Upper lobe of left lung (tissue), 6 donors: ENCODE measurements around the gene OGDH. TPM values are rescaled to one million over a fixed set of nuclear protein-coding genes. Genes with fewer than 3 reads are reported as not detected.
A peak's percentile ranks its signal among the peaks of the same experiment; 100 is the strongest.

Experiments used
- ATAC-seq, 2 donors: fragments of 200-7000 bp; cut with Tn5 transposase; one replicate each; pipeline ENCODE4 v1.9.1; 2022; ENCODE audit warnings: mild to moderate bottlenecking in 2 of 2, moderate library complexity in 2 of 2; ENCODE audit not compliant: low FRiP score in 2 of 2
- DNase-seq, 2 donors: peaks; one replicate each; pipeline ENCODE4 v3.0.0-alpha.2; 2019 to 2020
- H3K27ac ChIP-seq, 4 donors: fragments of 200-600 bp; sonication (generic); one replicate each; pipeline ENCODE4 v1.5.1; 2016 to 2019
- H3K27me3 ChIP-seq, 4 donors: fragments of 200-600 bp; sonication (generic); one replicate each; pipeline ENCODE4 v1.5.1; 2017 to 2019
- H3K36me3 ChIP-seq, 4 donors: fragments of 200-600 bp; sonication (generic); one replicate each; pipeline ENCODE4 v1.5.1; 2016 to 2019
- H3K4me1 ChIP-seq, 4 donors: fragments of 200-600 bp; sonication (generic); one replicate each; pipeline ENCODE4 v1.5.1; 2018 to 2019
- H3K4me3 ChIP-seq, 4 donors: fragments of 200-600 bp; sonication (generic); one replicate each; pipeline ENCODE4 v1.5.1; 2017 to 2019; ENCODE audit warnings: mild to moderate bottlenecking in 2 of 4, moderate library complexity in 1 of 4
- H3K9me3 ChIP-seq, 4 donors: fragments of 200-600 bp; sonication (generic); one replicate each; pipeline ENCODE4 v1.5.1; 2018 to 2019
- CTCF ChIP-seq, 6 experiments: fragments of 450-650 bp in 4 of 6; fragments of 200-600 bp in 2 of 6; sonication (generic) in 2 of 6; IDR thresholded peaks; one replicate each; pipeline ENCODE4 v1.5.1; 2016 to 2019; ENCODE audit warnings: antibody characterized with exemption in 6 of 6
- EP300 ChIP-seq, 4 donors: sonication (generic); formaldehyde crosslinking; IDR thresholded peaks; one replicate each; pipeline ENCODE4 v1.5.1; 2017; ENCODE audit warnings: antibody characterized with exemption in 4 of 4, control low read depth in 2 of 4
- POLR2A ChIP-seq, 4 donors: fragments of 450-650 bp; IDR thresholded peaks; one replicate each; pipeline ENCODE4 v1.5.1; 2016 to 2017; ENCODE audit warnings: antibody characterized with exemption in 4 of 4, mild to moderate bottlenecking in 2 of 4
- WGBS, 2 donors: methylation state at CpG; one replicate each; pipeline ENCODE4 v1.1.5; 2017 to 2018; 5-methylcytosine and 5-hydroxymethylcytosine counted together
- total RNA-seq, 6 donors: library from RNA; depleted of rRNA in 4 of 6; stranded (reverse); fragments of >200 nt in 4 of 6; gene quantifications; one replicate each; pipeline versions ENCODE4 v1.1.0 to v1.2.1, GENCODE V29; 2016 to 2021
- donor health status: DM: no; HTN: no; CAD: no; lungs with moderate emphysema.
- donor health status: DM: no; HTN: yes; CAD: no; lungs with severe emphysema.

OGDH gene
- total RNA-seq, 6 donors from 2014 or later = 76.1 to 160 (median 134) TPM

- DNase-seq = peak in 1 of 2 donors; percentile 68
- ATAC-seq = peak in 1 of 2 donors; percentile 20
- Histone ChIP-seq H3K9me3 (no peaks in the 10 kb centered on the region), H3K27ac (peak overlapping the region in 1 of 4 donors; percentile 34), H3K4me1 (peaks cover 26 to 45% (median 36%) of the 10 kb centered on the region in 4 donors), H3K27me3 (no peaks in the 10 kb centered on the region), H3K4me3 (no peak overlapping the region), H3K36me3 (peaks cover 27 to 58% (median 52%) of the 10 kb centered on the region in 4 donors)
- 17 to 76% methylated on average over 4 to 9 of the region's 10 CpGs for WGBS, 2 donors
- no peak for TF ChIP-seq POLR2A (IDR thresholded peaks at IDR 0.05)
Observed at GRCh38 chr7:44757311-44757710, 150.9 kb downstream of the OGDH start.

GRCh38 chr7:44757739-44758138, 151.3 kb downstream of the OGDH start:
- Histone ChIP-seq H3K27me3 (no peaks in the 10 kb centered on the region), H3K36me3 (peaks cover 27 to 62% (median 56%) of the 10 kb centered on the region in 4 donors), H3K27ac (peak overlapping the region in 1 of 4 donors; percentile 34), H3K9me3 (no peaks in the 10 kb centered on the region), H3K4me3 (no peak overlapping the region), H3K4me1 (peaks cover 26 to 41% (median 34%) of the 10 kb centered on the region in 4 donors)
- TF ChIP-seq CTCF (IDR thresholded peaks at IDR 0.05) = no peak
- no peak for TF ChIP-seq EP300 (IDR thresholded peaks at IDR 0.05)
- DNase-seq (no peak), ATAC-seq (no peak)
- 90 to 94% methylated on average over 7 of the region's 7 CpGs for WGBS, 2 donors

Other genes with a start within 250 kb of the OGDH start
- 100 to 1,000 TPM in 1 of 6 donors, 10 to 100 TPM in 5; 48.5 to 104 (median 56.3) TPM for gene NUDCD3, start 116.0 kb upstream of the OGDH start, total RNA-seq
- under 1 TPM in 3 of 6 donors, not detected in 3; 0.06 to 0.55 (median 0.30) TPM for gene NPC1L1, start 65.3 kb upstream of the OGDH start, total RNA-seq
- gene DDX56, start 32.7 kb upstream of the OGDH start, total RNA-seq = 100 to 1,000 TPM in 1 of 6 donors, 10 to 100 TPM in 5; 37.6 to 105 (median 57.0) TPM
- 100 to 1,000 TPM in 4 of 6 donors, 10 to 100 TPM in 2; 78.8 to 205 (median 126) TPM for gene TMED4, start 24.4 kb upstream of the OGDH start, total RNA-seq
- 100 to 1,000 TPM in 2 of 6 donors, 10 to 100 TPM in 4; 27.0 to 161 (median 85.7) TPM for gene ZMIZ2, start 142.2 kb downstream of the OGDH start, total RNA-seq
- gene PPIA, start 190.1 kb downstream of the OGDH start, total RNA-seq = 1,000 to 10,000 TPM in 5 of 6 donors, 100 to 1,000 TPM in 1; 351 to 1,606 (median 1,253) TPM
- gene H2AZ2, start 241.5 kb downstream of the OGDH start, total RNA-seq = 100 to 1,000 TPM in 4 of 6 donors, 10 to 100 TPM in 2; 46.1 to 151 (median 133) TPM